GM18511 (cell line): ENCODE measurements around the gene DRD1.
"Not testable (repeated sequence)": the region's sequence is repeated elsewhere in the genome, so short reads cannot be mapped to it uniquely, and the experiment has no call there.

Experiments used
- ATAC-seq: cut with Tn5 transposase; IDR thresholded peaks from one replicate; pipeline ENCODE4 v1.9.1; 2021; ENCODE audit warnings: mild to moderate bottlenecking, moderate library complexity; ENCODE audit not compliant: unreplicated experiment

Gene DRD1

DNA sequence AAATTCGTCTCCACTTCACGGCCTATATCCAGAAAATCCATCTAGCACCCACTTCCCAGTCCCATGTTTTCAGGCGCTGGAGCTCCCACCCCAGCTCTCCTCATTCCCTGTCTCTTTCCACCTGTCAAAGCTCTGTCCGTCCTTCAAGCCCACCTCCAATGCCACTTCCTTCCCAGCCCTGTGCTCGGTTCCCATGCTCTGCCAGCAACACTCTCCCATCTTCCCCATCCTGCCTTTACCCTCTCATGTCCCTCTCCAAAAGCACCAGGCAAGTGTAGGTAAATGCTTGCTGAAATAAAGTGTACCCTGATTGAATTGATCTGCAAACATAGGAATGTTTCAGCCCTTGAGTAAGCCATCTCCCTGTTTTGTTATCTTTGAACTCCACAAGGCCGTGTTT, 9.2 kb downstream of the DRD1 start:
- ATAC-seq = no peak

GRCh38 chr5:175427762-175428161, 16.2 kb downstream of the DRD1 start:
- no peak for ATAC-seq

DNA sequence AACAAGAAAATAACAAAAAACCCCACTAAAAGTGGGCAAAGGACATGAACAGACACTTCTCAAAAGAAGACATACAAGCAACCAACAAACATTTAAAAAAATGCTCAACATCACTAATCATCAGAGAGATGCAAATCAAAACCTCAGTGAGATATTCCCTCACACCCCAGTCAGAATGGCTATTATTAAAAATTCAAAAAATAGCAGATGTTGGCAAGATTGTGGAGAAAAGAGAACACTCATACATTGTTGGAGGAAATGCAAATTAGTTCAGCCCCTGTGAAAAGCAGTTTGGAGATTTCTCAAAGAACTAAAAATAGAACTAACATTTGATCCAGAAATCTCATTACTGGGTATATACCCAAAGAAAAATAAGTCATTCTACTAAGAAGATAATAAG, 19.4 kb downstream of the DRD1 start:
- ATAC-seq = not testable (repeated sequence)

GRCh38 chr5:175422058-175422457, 21.9 kb downstream of the DRD1 start:
- no peak for ATAC-seq

DNA sequence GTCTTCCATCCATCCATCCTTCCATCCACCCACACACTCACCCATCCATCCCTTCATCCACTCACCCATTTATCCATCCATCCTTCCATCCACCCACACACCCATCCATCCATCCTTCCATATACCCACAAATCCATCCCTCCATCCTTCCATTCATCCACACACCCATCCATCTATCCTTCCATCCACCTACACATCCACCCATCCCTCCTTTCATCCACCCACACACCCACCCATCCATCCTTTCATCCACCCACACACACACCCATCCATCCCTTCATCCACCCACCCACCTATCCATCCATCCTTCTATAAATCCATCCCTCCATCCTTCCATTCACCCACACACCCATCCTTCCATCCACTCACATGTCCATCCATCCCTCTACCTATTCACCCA, 23.6 kb downstream of the DRD1 start:
- ATAC-seq = no peak

- no peak for ATAC-seq
These were observed 25.7 kb downstream of the DRD1 start for GRCh38 chr5:175418251-175418650.

DNA sequence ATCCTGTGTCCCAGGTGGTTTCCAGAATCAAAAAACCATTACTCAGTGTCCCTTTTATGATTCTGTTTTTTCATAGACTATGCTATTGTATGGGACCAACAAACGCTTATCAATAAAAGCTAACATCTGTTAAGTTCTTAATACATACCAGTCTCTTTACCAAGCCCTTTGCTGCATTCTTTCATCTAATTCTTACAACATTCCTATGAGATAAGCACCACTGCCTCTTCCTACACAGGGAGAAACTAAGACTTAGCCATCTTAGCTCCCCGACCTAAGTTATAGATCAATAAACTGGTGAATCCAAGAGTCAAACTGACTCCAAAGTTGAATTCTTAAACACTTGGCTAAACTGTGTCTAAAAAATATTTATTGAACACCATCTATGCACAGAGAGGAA, 26.6 kb downstream of the DRD1 start:
- ATAC-seq = no peak

DNA sequence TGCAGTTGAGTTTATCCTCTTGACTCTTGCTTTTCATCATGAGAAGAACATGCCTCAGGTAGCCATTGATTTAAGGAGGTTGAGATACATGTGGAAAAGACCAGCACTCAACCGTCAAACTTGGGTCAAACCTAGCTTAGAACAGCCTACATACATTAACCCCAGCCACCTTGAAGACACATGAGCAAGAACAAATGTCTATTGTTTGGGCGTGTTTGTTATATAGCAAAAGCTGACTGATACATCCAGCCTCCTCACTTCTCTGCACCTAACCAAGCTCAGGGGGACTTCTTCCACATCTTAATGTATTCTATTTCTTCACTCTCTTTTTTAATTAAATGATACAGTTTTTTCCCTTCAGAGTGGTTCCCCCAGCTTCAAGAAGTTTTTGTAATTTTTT, 28.7 kb downstream of the DRD1 start:
- no peak for ATAC-seq

- no peak for ATAC-seq
These were observed 33.1 kb downstream of the DRD1 start for GRCh38 chr5:175410926-175411325.

DNA sequence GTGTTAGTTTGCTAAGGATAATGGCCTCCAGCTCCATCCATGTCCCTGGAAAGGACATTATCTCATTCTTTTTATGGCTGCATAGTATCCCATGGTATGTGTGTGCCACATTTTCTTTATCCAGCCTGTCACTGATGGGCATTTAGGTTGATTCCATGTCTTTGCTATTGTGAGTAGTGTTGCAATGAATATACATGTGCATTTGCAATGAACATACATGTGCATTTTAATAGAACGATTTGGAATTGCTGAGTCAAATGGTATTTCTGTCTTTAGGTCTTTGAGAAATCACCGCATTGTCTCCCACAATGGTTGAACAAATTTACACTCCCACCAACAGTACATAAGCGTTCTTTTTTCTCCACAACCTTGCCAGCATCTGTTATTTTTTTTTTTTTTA, 37.7 kb downstream of the DRD1 start:
- ATAC-seq = no peak

- not testable (repeated sequence) for ATAC-seq
These were observed 46.2 kb downstream of the DRD1 start for GRCh38 chr5:175397590-175398297.

GRCh38 chr5:175395430-175395829, 48.6 kb downstream of the DRD1 start:
- ATAC-seq = not testable (repeated sequence)

GRCh38 chr5:175394601-175395000, 49.4 kb downstream of the DRD1 start:
- no peak for ATAC-seq

DNA sequence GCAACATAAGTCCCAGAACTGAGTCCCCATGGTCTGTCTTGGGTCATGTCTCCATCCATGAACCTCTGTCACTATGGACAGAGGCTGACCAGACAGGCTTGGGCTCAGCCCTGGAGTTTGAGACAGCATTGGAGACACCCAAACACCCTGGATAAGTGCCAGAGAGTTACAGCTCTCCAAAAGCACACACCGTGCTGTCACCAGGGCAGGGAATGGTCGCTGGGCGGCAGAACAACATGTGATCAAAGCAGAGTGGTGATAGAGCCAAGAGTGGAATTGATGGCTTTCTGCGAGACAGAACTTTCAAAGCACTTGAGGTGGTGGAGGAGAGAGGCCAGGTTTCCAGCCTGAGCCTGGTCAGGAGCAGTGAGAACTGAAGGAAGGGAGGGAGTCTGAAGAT, 50.1 kb downstream of the DRD1 start:
- ATAC-seq = no peak

DNA sequence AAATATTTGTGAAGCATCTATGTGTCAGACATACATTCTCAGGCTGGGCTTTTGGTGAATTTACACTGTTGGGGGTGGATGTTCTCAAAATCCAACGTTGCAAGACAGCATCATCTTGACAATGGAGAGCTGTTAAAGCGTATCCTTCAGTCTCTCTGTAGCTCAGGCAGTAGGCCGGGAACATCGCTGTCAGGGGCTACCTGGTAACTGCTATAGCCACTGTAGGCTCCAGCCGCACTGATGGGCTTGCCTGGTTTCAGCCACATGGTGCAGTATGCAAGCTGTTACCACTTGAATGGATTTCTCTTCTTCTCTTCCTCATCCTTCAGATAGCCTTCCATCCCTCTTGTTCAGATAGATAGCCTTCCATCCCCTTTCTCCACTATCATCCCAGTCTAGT, 51.7 kb downstream of the DRD1 start:
- ATAC-seq = no peak

- ATAC-seq = no peak
These were observed 53.5 kb downstream of the DRD1 start for GRCh38 chr5:175390352-175391083.
